Peyer's patch (tissue), 4 donors: ENCODE results near the gene PLD5. TPM values are rescaled to one million over a fixed set of nuclear protein-coding genes. Genes with fewer than 3 reads are reported as not detected.
"Not testable (repeated sequence)": the region's sequence is repeated elsewhere in the genome, so short reads cannot be mapped to it uniquely, and the experiment has no call there.

Experiments
- DNase-seq, 3 donors: peaks; one replicate each; pipeline ENCODE4 v3.0.0-alpha.2; 2017 to 2019
- H3K27ac ChIP-seq, 4 donors: fragments of 200-600 bp; sonication (generic); one replicate each; pipeline ENCODE4 v1.5.1; 2016 to 2019
- H3K27me3 ChIP-seq, 2 donors: fragments of 200-600 bp; sonication (generic); one replicate each; pipeline ENCODE4 v1.5.1; 2019
- H3K36me3 ChIP-seq, 3 donors: fragments of 200-600 bp; sonication (generic); one replicate each; pipeline ENCODE4 v1.5.1; 2016 to 2019
- H3K4me1 ChIP-seq, 4 donors: fragments of 200-600 bp; sonication (generic); one replicate each; pipeline ENCODE4 v1.5.1; 2016 to 2019
- H3K4me3 ChIP-seq, 4 donors: fragments of 200-600 bp; sonication (generic); 1 replicate in 3 of 4; 2 replicates in 1 of 4; pipeline ENCODE4 v1.5.1; 2016 to 2019; ENCODE audit warnings: mild to moderate bottlenecking in 1 of 4
- H3K9me3 ChIP-seq, 4 donors: fragments of 200-600 bp; sonication (generic); one replicate each; pipeline ENCODE4 v1.5.1; 2016 to 2019; ENCODE audit warnings: mild to moderate bottlenecking in 1 of 4
- POLR2A ChIP-seq, 2 donors: fragments of 450-650 bp; IDR thresholded peaks; one replicate each; pipeline ENCODE4 v1.5.1; 2017; ENCODE audit warnings: antibody characterized with exemption in 2 of 2, mild to moderate bottlenecking in 2 of 2, moderate library complexity in 2 of 2
- total RNA-seq, 4 donors: library from RNA; depleted of rRNA; stranded (reverse); fragments of >200 nt; gene quantifications; one replicate each; pipeline ENCODE4 v1.1.0, GENCODE V29; 2016
- TF ChIP-seq, protein P1 (sequence below), 6 experiments: fragments of 450-650 bp in 4 of 6; fragments of 200-600 bp in 2 of 6; sonication (generic) in 1 of 6; IDR thresholded peaks; one replicate each; pipeline ENCODE4 v1.5.1; 2017 to 2019; ENCODE audit warnings: antibody characterized with exemption in 6 of 6, mild to moderate bottlenecking in 3 of 6, moderate library complexity in 1 of 6

Gene PLD5
- total RNA-seq, 4 donors from 2014 or later, result 0.67 TPM; not detected in 3

DNA sequence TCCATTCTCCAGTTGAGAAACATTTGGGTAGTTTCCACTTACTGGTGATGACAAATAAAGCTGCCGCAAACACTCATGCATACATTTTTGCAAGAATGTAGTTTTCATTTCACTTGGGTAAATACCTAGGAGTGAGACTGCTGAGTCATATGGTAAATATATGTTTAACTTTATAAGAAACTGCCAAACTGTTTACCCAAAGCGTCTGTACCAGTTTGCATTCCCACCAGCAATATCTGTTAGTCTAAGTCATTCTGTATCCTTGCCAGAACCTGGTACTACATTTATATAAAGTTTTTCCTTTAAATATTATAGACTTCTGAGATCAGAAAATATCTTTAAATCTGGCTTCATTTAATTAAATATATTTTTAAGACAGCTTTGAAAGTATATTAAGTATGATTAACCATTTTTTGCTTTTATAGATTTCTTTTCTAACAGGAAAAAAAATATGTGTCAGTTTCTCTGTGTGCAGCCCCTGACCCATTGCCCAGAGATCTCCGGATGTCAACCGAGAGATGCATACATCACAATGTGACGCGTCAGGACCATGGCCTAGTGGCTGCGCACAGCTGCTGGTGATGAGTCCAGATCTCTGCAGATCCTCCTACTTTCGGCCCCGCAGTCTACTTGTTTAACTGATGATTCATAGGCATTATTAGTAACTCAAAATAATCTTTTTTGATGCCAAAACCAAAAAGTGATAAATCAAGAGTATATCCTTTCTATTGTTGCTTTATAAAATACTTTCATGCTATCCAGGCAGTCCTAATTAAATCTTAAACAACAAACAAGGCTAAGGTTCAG lies 298.5 kb downstream of the PLD5 start:
- TF ChIP-seq, protein P1, sequence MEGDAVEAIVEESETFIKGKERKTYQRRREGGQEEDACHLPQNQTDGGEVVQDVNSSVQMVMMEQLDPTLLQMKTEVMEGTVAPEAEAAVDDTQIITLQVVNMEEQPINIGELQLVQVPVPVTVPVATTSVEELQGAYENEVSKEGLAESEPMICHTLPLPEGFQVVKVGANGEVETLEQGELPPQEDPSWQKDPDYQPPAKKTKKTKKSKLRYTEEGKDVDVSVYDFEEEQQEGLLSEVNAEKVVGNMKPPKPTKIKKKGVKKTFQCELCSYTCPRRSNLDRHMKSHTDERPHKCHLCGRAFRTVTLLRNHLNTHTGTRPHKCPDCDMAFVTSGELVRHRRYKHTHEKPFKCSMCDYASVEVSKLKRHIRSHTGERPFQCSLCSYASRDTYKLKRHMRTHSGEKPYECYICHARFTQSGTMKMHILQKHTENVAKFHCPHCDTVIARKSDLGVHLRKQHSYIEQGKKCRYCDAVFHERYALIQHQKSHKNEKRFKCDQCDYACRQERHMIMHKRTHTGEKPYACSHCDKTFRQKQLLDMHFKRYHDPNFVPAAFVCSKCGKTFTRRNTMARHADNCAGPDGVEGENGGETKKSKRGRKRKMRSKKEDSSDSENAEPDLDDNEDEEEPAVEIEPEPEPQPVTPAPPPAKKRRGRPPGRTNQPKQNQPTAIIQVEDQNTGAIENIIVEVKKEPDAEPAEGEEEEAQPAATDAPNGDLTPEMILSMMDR (IDR thresholded peaks at IDR 0.05), result no peak
- TF ChIP-seq POLR2A (IDR thresholded peaks at IDR 0.05), result no peak
- Histone ChIP-seq H3K36me3 (no peaks in the 10 kb centered on the region), H3K27ac (no peak overlapping the region), H3K4me3 (no peak overlapping the region), H3K9me3 (peaks cover 0 to 2% (median 0%) of the 10 kb centered on the region in 4 donors), H3K4me1 (no peaks in the 10 kb centered on the region), H3K27me3 (no peaks in the 10 kb centered on the region)
- no peak for DNase-seq

DNA sequence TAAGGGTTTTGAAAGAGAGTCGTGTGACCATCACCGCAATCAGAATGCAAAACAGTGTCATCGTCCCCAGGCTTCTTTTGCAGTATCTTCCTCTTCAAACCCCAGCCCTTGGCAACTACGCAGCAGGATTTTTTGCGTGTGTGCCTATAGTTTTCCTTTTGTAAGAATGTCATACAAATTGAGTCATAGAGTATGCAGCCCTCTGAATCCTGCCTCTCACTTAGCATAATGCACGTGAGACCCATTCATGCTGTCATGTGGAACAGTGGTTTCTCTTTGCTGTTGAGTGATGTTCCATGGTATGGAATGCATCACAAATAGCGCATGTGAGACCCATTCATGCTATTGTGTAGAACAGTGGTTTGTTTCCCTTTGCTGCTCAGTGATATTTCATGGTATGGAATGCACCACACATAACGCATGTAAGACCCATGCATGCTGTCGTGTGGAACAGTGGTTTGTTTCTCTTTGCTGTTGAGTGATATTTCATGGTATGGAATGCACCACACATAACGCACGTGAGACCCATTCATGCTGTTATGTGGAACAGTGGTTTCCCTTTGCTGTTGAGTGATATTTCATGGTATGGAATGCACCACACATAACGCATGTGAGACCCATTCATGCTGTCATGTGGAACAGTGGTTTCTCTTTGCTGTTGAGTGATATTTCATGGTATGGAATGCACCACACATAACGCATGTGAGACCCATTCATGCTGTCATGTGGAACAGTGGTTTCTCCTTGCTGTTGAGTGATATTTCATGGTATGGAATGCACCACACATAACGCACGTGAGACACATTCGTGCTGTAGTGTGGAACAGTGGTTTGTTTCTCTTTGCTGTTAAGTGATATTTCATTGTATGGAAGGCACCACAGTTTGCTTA lies 299.4 kb downstream of the PLD5 start:
- not testable (repeated sequence) for H3K27ac ChIP-seq, H3K9me3 ChIP-seq, H3K4me3 ChIP-seq, DNase-seq, H3K4me1 ChIP-seq, H3K36me3 ChIP-seq, H3K27me3 ChIP-seq

DNA sequence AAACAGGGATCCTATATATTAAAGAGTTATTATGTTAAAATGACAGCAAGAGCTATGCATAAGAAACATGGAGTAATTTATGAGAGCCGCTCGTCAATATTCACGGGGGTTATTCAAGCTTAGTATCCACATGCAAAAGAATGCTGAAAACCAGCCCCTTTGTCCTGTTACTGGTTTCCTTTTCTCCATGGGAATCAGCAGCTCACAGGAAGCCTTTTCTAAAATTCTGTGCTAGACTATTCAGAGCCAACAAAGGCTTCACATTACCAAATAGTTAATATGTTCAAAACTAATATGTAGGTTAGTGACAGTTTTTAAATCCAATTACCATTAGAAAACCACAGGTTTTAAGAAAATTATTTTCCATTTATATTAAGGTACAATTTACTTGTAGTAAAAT lies 300.0 kb downstream of the PLD5 start:
- H3K27ac ChIP-seq, result no peak overlapping the region
- H3K4me3 ChIP-seq, result no peak overlapping the region
- H3K4me1 ChIP-seq, result no peaks in the 10 kb centered on the region
- H3K36me3 ChIP-seq, result no peaks in the 10 kb centered on the region
- TF ChIP-seq POLR2A (IDR thresholded peaks at IDR 0.05), result no peak
- TF ChIP-seq, protein P1 (IDR thresholded peaks at IDR 0.05), result no peak
- no peak for DNase-seq
- H3K27me3 ChIP-seq, result no peaks in the 10 kb centered on the region
- H3K9me3 ChIP-seq, result peaks cover 0 to 2% (median 0%) of the 10 kb centered on the region in 4 donors

DNA sequence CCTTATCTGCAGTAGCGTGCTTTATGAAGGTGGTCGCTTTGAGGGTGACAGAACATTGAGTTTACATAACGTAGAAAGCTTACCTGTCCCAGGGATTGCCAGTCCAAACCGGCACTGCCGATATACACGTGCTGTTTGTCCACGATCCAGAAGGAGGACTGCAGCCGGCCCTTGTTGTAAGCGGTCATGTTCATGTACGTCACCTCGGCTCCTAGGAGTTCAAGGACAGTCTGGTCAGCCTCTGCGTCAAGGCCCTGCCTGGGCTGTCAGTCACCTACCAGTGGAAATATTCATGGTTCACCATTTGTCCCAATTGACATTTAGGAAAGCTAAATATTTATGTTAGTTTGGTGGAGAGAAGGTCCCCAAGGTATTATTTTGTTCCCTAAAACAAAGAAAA lies 304.6 kb downstream of the PLD5 start:
- H3K36me3 ChIP-seq, result no peaks in the 10 kb centered on the region
- TF ChIP-seq POLR2A (IDR thresholded peaks at IDR 0.05), result no peak
- TF ChIP-seq, protein P1 (IDR thresholded peaks at IDR 0.05), result no peak
- H3K27me3 ChIP-seq, result no peaks in the 10 kb centered on the region
- H3K9me3 ChIP-seq, result peaks cover 0 to 11% (median 0%) of the 10 kb centered on the region in 4 donors
- H3K4me3 ChIP-seq, result no peak overlapping the region
- H3K27ac ChIP-seq, result no peak overlapping the region
- H3K4me1 ChIP-seq, result no peaks in the 10 kb centered on the region
- DNase-seq, result no peak

DNA sequence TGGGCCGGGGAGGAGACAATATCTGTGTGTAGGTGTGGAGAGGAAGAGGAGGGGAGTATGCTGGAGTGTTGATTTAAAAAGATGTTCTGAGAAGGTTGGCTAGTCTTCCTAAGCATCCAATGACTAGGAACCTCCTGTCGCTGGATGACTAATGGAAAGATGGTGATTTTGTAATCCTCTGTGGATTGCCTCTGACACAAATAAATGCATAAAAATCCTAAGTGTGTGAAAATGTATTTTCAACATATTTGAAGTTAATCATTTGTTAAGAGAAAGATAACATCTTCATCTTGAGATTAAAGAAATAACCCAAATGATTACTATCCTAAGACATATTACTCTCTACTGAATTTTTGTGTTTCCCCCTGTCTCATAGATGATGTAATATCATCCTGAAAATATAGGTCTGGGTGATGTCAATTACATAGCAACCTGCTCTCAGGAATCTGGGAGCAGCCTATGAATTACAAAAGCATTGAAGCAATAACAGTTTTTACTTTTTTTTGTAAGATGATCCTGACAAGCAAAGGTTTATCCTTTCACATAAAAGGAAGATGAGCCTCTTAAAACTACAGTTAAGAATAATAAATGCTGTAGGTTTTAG lies 305.1 kb downstream of the PLD5 start:
- TF ChIP-seq, protein P1 (IDR thresholded peaks at IDR 0.05), result no peak
- H3K27ac ChIP-seq, result no peak overlapping the region
- no peak overlapping the region for H3K4me3 ChIP-seq
- DNase-seq, result no peak
- H3K27me3 ChIP-seq, result no peaks in the 10 kb centered on the region
- peaks cover 0 to 11% (median 0%) of the 10 kb centered on the region in 4 donors for H3K9me3 ChIP-seq
- no peaks in the 10 kb centered on the region for H3K36me3 ChIP-seq
- H3K4me1 ChIP-seq, result no peaks in the 10 kb centered on the region
